GM21526 (cell line): ENCODE data around the gene GCKR.
"Not testable (repeated sequence)": the region's sequence is repeated elsewhere in the genome, so short reads cannot be mapped to it uniquely, and the experiment has no call there.

Source experiments
- ATAC-seq: cut with Tn5 transposase; IDR thresholded peaks from one replicate; pipeline ENCODE4 v1.9.1; 2021; ENCODE audit warnings: moderate library complexity; ENCODE audit not compliant: unreplicated experiment, low FRiP score

The GCKR gene

GRCh38 chr2:27506587-27506986, 9.9 kb downstream of the GCKR start:
- no peak for ATAC-seq

- ATAC-seq: no peak
Measured at GRCh38 chr2:27507293-27507692, 10.7 kb downstream of the GCKR start.

GRCh38 chr2:27509326-27509725, 12.7 kb downstream of the GCKR start:
- ATAC-seq: no peak

GRCh38 chr2:27518113-27518781, 21.6 kb downstream of the GCKR start:
- no peak for ATAC-seq

- no peak for ATAC-seq
Measured at GRCh38 chr2:27518782-27519113, 22.1 kb downstream of the GCKR start.

- no peak for ATAC-seq
Measured at GRCh38 chr2:27520316-27520715, 23.7 kb downstream of the GCKR start.

- no peak for ATAC-seq
Measured at GRCh38 chr2:27522400-27522945, 25.8 kb downstream of the GCKR start.

- no peak for ATAC-seq
Measured at GRCh38 chr2:27527182-27527581, 30.5 kb downstream of the GCKR start.

GRCh38 chr2:27531983-27532382, 35.3 kb downstream of the GCKR start:
- ATAC-seq: no peak

GRCh38 chr2:27537287-27537686, 40.6 kb downstream of the GCKR start:
- ATAC-seq: no peak

GRCh38 chr2:27538839-27539450, 42.3 kb downstream of the GCKR start:
- ATAC-seq: not testable (repeated sequence)

GRCh38 chr2:27539649-27540048, 43.0 kb downstream of the GCKR start:
- not testable (repeated sequence) for ATAC-seq

GRCh38 chr2:27544143-27544821, 47.6 kb downstream of the GCKR start:
- ATAC-seq: no peak

- ATAC-seq: no peak
Measured at GRCh38 chr2:27545348-27546141, 48.9 kb downstream of the GCKR start.

GRCh38 chr2:27549303-27549702, 52.7 kb downstream of the GCKR start:
- no peak for ATAC-seq

GRCh38 chr2:27551514-27551913, 54.9 kb downstream of the GCKR start:
- ATAC-seq: no peak

- no peak for ATAC-seq
Measured at GRCh38 chr2:27552941-27553340, 56.3 kb downstream of the GCKR start.

- ATAC-seq: not testable (repeated sequence)
Measured at GRCh38 chr2:27554451-27554850, 57.8 kb downstream of the GCKR start.

GRCh38 chr2:27559228-27559627, 62.6 kb downstream of the GCKR start:
- ATAC-seq: no peak

GRCh38 chr2:27561060-27561459, 64.4 kb downstream of the GCKR start:
- no peak for ATAC-seq

- ATAC-seq: no peak
Measured at GRCh38 chr2:27566628-27567027, 70.0 kb downstream of the GCKR start.
